A549 (cell line): ENCODE results near the gene C1QTNF3.
"Not testable (repeated sequence)": the region's sequence is repeated elsewhere in the genome, so short reads cannot be mapped to it uniquely, and the experiment has no call there.

Experiments
- EP300 ChIP-seq, 2 experiments: fragments of >200 bp; sonication (Bioruptor Twin); formaldehyde crosslinking; IDR thresholded peaks; 2 replicates in 1 of 2; 3 replicates in 1 of 2; pipeline ENCODE4 v1.6.1; 2016 to 2017
- HOXB13 ChIP-seq: fragments of 250-450 bp; sonication (Bioruptor Pico); IDR thresholded peaks from 2 replicates; pipeline ENCODE4 v1.5.0; 2020; ENCODE audit warnings: low read depth, mild to moderate bottlenecking, moderate library complexity
- KDM1A ChIP-seq: fragments of 200-600 bp; sonication (generic); IDR thresholded peaks from 2 replicates; pipeline ENCODE4 v1.6.1; 2016; ENCODE audit warnings: low read depth, mild to moderate bottlenecking
- POLR2A ChIP-seq: IDR thresholded peaks from 2 replicates; pipeline ENCODE4 v1.6.1; 2012; ENCODE audit warnings: mild to moderate bottlenecking, low read length
- POLR2AphosphoS2 ChIP-seq: conservative IDR thresholded peaks from 2 replicates; pipeline ENCODE4 v1.6.1; 2012; ENCODE audit warnings: low read length, improper control_type of control experiment, inconsistent platforms
- ZSCAN20 ChIP-seq: fragments of 250-450 bp; sonication (Bioruptor Pico); IDR thresholded peaks from 2 replicates; pipeline ENCODE4 v1.8.0; 2022; ENCODE audit warnings: mild to moderate bottlenecking, moderate library complexity
- TF ChIP-seq, protein P1 (sequence below): fragments of >200 bp; sonication (Bioruptor Twin); formaldehyde crosslinking; IDR thresholded peaks from 3 replicates; pipeline ENCODE4 v1.5.1; 2016

DNA sequence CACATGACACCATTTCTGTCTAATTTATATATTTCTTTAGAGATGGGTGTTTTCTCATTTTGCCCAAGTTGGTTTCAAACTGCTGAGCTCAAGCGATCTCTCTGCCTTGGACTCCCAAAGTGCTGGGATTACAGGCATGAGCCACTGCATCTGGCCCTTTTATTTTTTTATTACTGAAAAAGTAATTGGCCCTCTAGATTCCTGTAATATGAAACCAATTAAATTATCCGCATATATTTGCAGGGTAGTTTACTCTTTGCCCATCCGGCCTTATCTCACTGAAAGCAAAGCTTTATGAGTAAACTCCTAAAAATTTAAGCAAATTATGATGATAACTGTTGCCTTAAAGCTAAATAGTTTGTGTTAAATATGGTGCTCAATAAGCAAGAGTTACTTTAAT is 44.7 kb upstream of the C1QTNF3 start:
- not testable (repeated sequence) for TF ChIP-seq KDM1A; POLR2A; EP300 (IDR thresholded peaks at IDR 0.05); ZSCAN20; HOXB13 (CRISPR knock-in tag); POLR2AphosphoS2
- TF ChIP-seq, protein P1, sequence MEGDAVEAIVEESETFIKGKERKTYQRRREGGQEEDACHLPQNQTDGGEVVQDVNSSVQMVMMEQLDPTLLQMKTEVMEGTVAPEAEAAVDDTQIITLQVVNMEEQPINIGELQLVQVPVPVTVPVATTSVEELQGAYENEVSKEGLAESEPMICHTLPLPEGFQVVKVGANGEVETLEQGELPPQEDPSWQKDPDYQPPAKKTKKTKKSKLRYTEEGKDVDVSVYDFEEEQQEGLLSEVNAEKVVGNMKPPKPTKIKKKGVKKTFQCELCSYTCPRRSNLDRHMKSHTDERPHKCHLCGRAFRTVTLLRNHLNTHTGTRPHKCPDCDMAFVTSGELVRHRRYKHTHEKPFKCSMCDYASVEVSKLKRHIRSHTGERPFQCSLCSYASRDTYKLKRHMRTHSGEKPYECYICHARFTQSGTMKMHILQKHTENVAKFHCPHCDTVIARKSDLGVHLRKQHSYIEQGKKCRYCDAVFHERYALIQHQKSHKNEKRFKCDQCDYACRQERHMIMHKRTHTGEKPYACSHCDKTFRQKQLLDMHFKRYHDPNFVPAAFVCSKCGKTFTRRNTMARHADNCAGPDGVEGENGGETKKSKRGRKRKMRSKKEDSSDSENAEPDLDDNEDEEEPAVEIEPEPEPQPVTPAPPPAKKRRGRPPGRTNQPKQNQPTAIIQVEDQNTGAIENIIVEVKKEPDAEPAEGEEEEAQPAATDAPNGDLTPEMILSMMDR = not testable (repeated sequence)
